KG1 (cell line): ENCODE data around the gene HLA-C.
"Not testable (repeated sequence)": the region's sequence is repeated elsewhere in the genome, so short reads cannot be mapped to it uniquely, and the experiment has no call there.

Source experiments
- DNase-seq: peaks from one replicate; lab custom pipeline; 2025; lab: John Stamatoyannopoulos, UW

The HLA-C gene

GRCh38 chr6:31271641-31272357, at the start of gene HLA-C:
Gene HLA-C, minus strand, starts transcription at chr6:31272092. Its CDS starts 21 bp downstream, at chr6:31272071.
- DNase-seq = peak; percentile 81

- DNase-seq = no peak
These were observed 49.3 kb upstream of the HLA-C start for GRCh38 chr6:31321005-31321707.

- no peak for DNase-seq
These were observed 45.1 kb upstream of the HLA-C start for GRCh38 chr6:31317036-31317435.

GRCh38 chr6:31309641-31310040, 37.7 kb upstream of the HLA-C start:
- no peak for DNase-seq

- DNase-seq = no peak
These were observed 36.9 kb upstream of the HLA-C start for GRCh38 chr6:31308845-31309175.

GRCh38 chr6:31308050-31308844, 36.4 kb upstream of the HLA-C start:
- DNase-seq = no peak

- DNase-seq = no peak
These were observed 35.8 kb upstream of the HLA-C start for GRCh38 chr6:31307669-31308049.

GRCh38 chr6:31305703-31306219, 33.9 kb upstream of the HLA-C start:
- no peak for DNase-seq

- no peak for DNase-seq
These were observed 32.8 kb upstream of the HLA-C start for GRCh38 chr6:31304683-31305082.

GRCh38 chr6:31300797-31301196, 28.9 kb upstream of the HLA-C start:
- DNase-seq = no peak

GRCh38 chr6:31299947-31300346, 28.1 kb upstream of the HLA-C start:
- no peak for DNase-seq

GRCh38 chr6:31299511-31299910, 27.6 kb upstream of the HLA-C start:
- DNase-seq = no peak

- no peak for DNase-seq
These were observed 22.2 kb upstream of the HLA-C start for GRCh38 chr6:31294056-31294455.

GRCh38 chr6:31293343-31293742, 21.5 kb upstream of the HLA-C start:
- no peak for DNase-seq

GRCh38 chr6:31289788-31290187, 17.9 kb upstream of the HLA-C start:
- DNase-seq = no peak

GRCh38 chr6:31287619-31288018, 15.7 kb upstream of the HLA-C start:
- DNase-seq = no peak

- no peak for DNase-seq
These were observed 14.1 kb upstream of the HLA-C start for GRCh38 chr6:31285982-31286381.

- peak; percentile 47 for DNase-seq
These were observed 13.6 kb upstream of the HLA-C start for GRCh38 chr6:31285486-31285885.

- not testable (repeated sequence) for DNase-seq
These were observed 7.8 kb upstream of the HLA-C start for GRCh38 chr6:31279647-31280046.

GRCh38 chr6:31272836-31273626, 1.1 kb upstream of the HLA-C start:
- no peak for DNase-seq

- no peak for DNase-seq
These were observed 544 bp upstream of the HLA-C start for GRCh38 chr6:31272436-31272835.
